ENCODE results near the gene SLC43A2. TPM values are rescaled to one million over a fixed set of nuclear protein-coding genes. Genes with fewer than 3 reads are reported as not detected.

The SLC43A2 gene
- total RNA-seq, 3 donors from 2014 or later (not counting 1 experiment from before 2014, with no cell fraction given), result 24.5 to 36.0 (median 30.3) TPM

DNA sequence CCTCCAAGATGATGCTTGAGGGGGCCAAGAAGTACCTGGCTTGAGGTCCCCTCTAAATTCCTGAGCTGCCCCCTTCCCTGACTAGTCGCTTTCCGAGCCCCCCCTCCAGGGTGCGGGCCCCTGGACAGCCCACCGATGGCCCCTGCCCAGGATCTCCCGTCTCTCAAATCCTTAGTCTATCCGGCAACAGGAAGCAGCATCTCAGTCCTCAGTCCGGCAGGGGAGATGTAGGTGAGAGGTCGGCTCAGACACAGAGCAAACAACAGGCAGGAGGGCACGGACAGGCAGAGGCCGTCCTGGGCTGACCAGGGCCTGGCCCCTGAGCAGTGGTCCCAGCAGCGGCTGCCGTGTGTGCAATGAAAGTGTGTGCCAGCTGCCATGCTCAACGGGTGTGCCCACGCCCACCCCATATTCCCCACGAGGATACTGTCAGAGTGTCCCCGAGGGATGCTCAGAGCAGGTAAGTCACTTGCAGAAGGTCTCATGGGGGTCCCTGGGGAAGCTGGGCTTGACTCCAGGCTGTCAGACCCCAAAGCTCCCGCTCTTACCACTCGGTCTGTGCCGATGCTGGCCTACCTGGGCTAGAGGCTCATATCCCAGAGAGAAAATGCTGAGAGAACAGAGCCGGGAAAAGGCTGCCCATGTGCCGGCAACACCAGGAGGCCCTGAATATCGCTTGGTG, 7.2 kb downstream of the SLC43A2 start:
- Mint-ChIP-seq H3K36me3 (no peaks in the 10 kb centered on the region), H3K4me3 (no peak overlapping the region), H3K4me1 (peaks cover 0 to 5% of the 10 kb centered on the region in 2 donors), H3K27ac (no peak overlapping the region), H3K27me3 (ENCODE audit: low read depth in 2 of 2) (peaks cover 0 to 14% of the 10 kb centered on the region in 2 donors), H3K9me3 (no peaks in the 10 kb centered on the region)
- intact Hi-C loops (cut with micrococcal nuclease), result no loop called here
- Histone ChIP-seq H3K27me3 (ENCODE audit: control insufficient read depth, insufficient read depth, low read length) (no peaks in the 10 kb centered on the region), H3K9me3 (ENCODE audit: control insufficient read depth, insufficient read depth, low read length) (no peaks in the 10 kb centered on the region), H3K4me3 (ENCODE audit: low read length) (no peak overlapping the region), H3K27ac (ENCODE audit: low read length) (no peak overlapping the region), H3K4me1 (ENCODE audit: control insufficient read depth, insufficient read depth, low read length) (peaks cover 6% of the 10 kb centered on the region), H3K36me3 (ENCODE audit: control insufficient read depth, insufficient read depth, low read length) (peaks cover 2% of the 10 kb centered on the region)
- TF ChIP-seq, protein P1, sequence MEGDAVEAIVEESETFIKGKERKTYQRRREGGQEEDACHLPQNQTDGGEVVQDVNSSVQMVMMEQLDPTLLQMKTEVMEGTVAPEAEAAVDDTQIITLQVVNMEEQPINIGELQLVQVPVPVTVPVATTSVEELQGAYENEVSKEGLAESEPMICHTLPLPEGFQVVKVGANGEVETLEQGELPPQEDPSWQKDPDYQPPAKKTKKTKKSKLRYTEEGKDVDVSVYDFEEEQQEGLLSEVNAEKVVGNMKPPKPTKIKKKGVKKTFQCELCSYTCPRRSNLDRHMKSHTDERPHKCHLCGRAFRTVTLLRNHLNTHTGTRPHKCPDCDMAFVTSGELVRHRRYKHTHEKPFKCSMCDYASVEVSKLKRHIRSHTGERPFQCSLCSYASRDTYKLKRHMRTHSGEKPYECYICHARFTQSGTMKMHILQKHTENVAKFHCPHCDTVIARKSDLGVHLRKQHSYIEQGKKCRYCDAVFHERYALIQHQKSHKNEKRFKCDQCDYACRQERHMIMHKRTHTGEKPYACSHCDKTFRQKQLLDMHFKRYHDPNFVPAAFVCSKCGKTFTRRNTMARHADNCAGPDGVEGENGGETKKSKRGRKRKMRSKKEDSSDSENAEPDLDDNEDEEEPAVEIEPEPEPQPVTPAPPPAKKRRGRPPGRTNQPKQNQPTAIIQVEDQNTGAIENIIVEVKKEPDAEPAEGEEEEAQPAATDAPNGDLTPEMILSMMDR (IDR thresholded peaks at IDR 0.05), result no peak
- no peak for ATAC-seq
- 91% methylated on average over 22 of the region's 22 CpGs for WGBS (ENCODE audit: insufficient coverage)
- no peak for DNase-seq

DNA sequence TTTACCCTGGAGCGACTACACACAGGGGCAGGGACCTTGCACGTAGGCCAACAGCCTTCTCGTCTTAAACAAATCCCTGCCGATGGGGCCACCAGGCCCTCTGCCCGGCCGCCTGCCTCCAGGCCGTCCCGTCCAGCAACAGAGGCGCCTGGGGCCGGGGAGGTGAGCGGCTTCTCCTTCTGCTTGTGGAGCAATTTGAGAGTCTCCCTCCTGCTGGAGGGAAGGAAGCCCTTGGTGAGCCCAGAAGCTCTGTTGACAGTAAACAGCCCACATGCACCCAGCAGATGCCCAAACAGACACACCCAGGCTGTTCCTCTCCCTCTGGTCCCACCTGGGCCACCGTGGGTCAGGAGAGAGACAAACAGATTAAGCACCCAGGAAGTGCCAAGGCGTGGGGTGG, 8.1 kb downstream of the SLC43A2 start:
- H3K9me3 ChIP-seq (ENCODE audit: control insufficient read depth, insufficient read depth, low read length), result no peaks in the 10 kb centered on the region
- TF ChIP-seq, protein P1 (IDR thresholded peaks at IDR 0.05), result no peak
- H3K4me1 ChIP-seq (ENCODE audit: control insufficient read depth, insufficient read depth, low read length), result peaks cover 1% of the 10 kb centered on the region
- Mint-ChIP-seq H3K27me3 (ENCODE audit: low read depth in 2 of 2) (peaks cover 0 to 5% of the 10 kb centered on the region in 2 donors), H3K4me1 (peaks cover 0 to 5% of the 10 kb centered on the region in 2 donors), H3K36me3 (no peaks in the 10 kb centered on the region), H3K9me3 (no peaks in the 10 kb centered on the region), H3K27ac (no peak overlapping the region), H3K4me3 (no peak overlapping the region)
- WGBS (ENCODE audit: insufficient coverage), result 89% methylated on average over 13 of the region's 13 CpGs
- H3K27ac ChIP-seq (ENCODE audit: low read length), result no peak overlapping the region
- H3K27me3 ChIP-seq (ENCODE audit: control insufficient read depth, insufficient read depth, low read length), result no peaks in the 10 kb centered on the region
- ATAC-seq (no peak), DNase-seq (no peak)
- H3K4me3 ChIP-seq (ENCODE audit: low read length), result no peak overlapping the region
- H3K36me3 ChIP-seq (ENCODE audit: control insufficient read depth, insufficient read depth, low read length), result peaks cover 2% of the 10 kb centered on the region
- intact Hi-C loops (cut with micrococcal nuclease), result no loop called here

DNA sequence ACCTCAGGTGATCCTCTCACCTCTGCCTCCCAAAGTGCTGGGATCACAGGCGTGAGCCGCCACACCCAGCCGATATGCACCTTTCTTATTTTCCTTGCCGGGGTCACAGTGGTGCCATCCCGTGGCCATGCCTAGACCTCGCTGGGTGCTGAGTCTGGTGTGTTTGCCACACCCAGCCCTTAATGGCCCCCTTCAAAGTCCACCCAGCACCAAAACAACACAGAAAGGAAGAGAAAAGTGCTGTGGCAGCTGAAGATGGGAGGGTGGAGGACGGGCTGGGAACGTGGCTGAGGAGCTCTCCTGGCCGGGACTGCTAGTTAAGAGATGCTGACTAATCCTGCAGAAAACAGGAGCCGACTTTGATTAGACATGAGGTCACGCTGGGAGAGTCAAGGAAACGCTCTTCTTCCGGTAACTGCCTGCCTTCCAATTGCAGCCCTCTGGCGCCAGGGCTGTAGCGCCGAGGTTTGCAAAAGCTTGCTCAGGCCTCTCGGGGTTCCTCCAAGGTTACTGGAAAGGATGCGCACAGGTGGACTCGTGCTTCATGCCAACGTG, 10.9 kb downstream of the SLC43A2 start:
- Mint-ChIP-seq H3K9me3 (no peaks in the 10 kb centered on the region), H3K36me3 (no peaks in the 10 kb centered on the region), H3K27me3 (ENCODE audit: low read depth in 2 of 2) (no peaks in the 10 kb centered on the region), H3K4me1 (peaks cover 9 to 14% of the 10 kb centered on the region in 2 donors), H3K4me3 (no peak overlapping the region), H3K27ac (no peak overlapping the region)
- TF ChIP-seq, protein P1 (IDR thresholded peaks at IDR 0.05), result no peak
- ATAC-seq (no peak), DNase-seq (no peak)
- intact Hi-C loops (cut with micrococcal nuclease), result no loop called here
- Histone ChIP-seq H3K27me3 (ENCODE audit: control insufficient read depth, insufficient read depth, low read length) (no peaks in the 10 kb centered on the region), H3K4me3 (ENCODE audit: low read length) (no peak overlapping the region), H3K36me3 (ENCODE audit: control insufficient read depth, insufficient read depth, low read length) (peaks cover 2% of the 10 kb centered on the region), H3K9me3 (ENCODE audit: control insufficient read depth, insufficient read depth, low read length) (no peaks in the 10 kb centered on the region), H3K27ac (ENCODE audit: low read length) (no peak overlapping the region), H3K4me1 (ENCODE audit: control insufficient read depth, insufficient read depth, low read length) (peaks cover 5% of the 10 kb centered on the region)
- 81% methylated on average over 20 of the region's 20 CpGs for WGBS (ENCODE audit: insufficient coverage)
